Thymus (tissue), 11 donors: ENCODE measurements around the gene EHD1. TPM values are rescaled to one million over a fixed set of nuclear protein-coding genes. Genes with fewer than 3 reads are reported as not detected.

Experiments used
- DNase-seq, 9 donors: peaks; one replicate each; pipeline ENCODE4 v3.0.0-alpha.2; 2013; ENCODE audit warnings: low spot score in 9 of 9, low read depth in 6 of 9, missing footprints in 1 of 9
- H3K27ac ChIP-seq, 2 donors: one replicate each; pipeline ENCODE4 v1.5.1; 2013; ENCODE audit warnings: control low read depth in 1 of 2, low read depth in 1 of 2, low read length in 1 of 2, mild to moderate bottlenecking in 1 of 2, moderate library complexity in 1 of 2
- H3K27me3 ChIP-seq, 2 donors: one replicate each; pipeline ENCODE4 v1.5.1; 2013; ENCODE audit warnings: low read length in 1 of 2; ENCODE audit not compliant: control insufficient read depth in 2 of 2, insufficient read depth in 1 of 2
- H3K36me3 ChIP-seq, 2 donors: one replicate each; pipeline ENCODE4 v1.5.1; 2013; ENCODE audit warnings: low read length in 1 of 2, mild to moderate bottlenecking in 1 of 2, moderate library complexity in 1 of 2; ENCODE audit not compliant: control insufficient read depth in 2 of 2, insufficient read depth in 2 of 2
- H3K4me1 ChIP-seq, 2 donors: one replicate each; pipeline ENCODE4 v1.5.1; 2013; ENCODE audit warnings: low read length in 2 of 2; ENCODE audit not compliant: control insufficient read depth in 2 of 2, insufficient read depth in 2 of 2
- H3K4me3 ChIP-seq, 2 donors: one replicate each; pipeline ENCODE4 v1.5.1; 2013; ENCODE audit warnings: low read length in 2 of 2, control low read depth in 1 of 2, mild to moderate bottlenecking in 1 of 2
- H3K9me3 ChIP-seq, 2 donors: one replicate each; pipeline ENCODE4 v1.5.1; 2013; ENCODE audit warnings: low read length in 1 of 2, mild to moderate bottlenecking in 1 of 2; ENCODE audit not compliant: control insufficient read depth in 2 of 2, insufficient read depth in 1 of 2
- WGBS: extraction: QIAGEN DNeasy Blood & Tissue Kit; methylation state at CpG from one replicate; pipeline ENCODE4 v1.1.7; 2013; 5-methylcytosine and 5-hydroxymethylcytosine counted together
- polyA plus RNA-seq: library from polyadenylated mRNA; stranded (reverse); fragments of 200-250 nt; gene quantifications from one replicate; pipeline ENCODE4 v1.2.3, GENCODE V29; 2013
- total RNA-seq: library from RNA; stranded (reverse); fragments of 120-200 nt; gene quantifications from one replicate; pipeline ENCODE4 v1.2.4, GENCODE V29; 2013
- donor health status: healthy.

EHD1 gene
- total and polyA plus RNA-seq, 2 donors, result 17.3 to 32.3 TPM

DNA sequence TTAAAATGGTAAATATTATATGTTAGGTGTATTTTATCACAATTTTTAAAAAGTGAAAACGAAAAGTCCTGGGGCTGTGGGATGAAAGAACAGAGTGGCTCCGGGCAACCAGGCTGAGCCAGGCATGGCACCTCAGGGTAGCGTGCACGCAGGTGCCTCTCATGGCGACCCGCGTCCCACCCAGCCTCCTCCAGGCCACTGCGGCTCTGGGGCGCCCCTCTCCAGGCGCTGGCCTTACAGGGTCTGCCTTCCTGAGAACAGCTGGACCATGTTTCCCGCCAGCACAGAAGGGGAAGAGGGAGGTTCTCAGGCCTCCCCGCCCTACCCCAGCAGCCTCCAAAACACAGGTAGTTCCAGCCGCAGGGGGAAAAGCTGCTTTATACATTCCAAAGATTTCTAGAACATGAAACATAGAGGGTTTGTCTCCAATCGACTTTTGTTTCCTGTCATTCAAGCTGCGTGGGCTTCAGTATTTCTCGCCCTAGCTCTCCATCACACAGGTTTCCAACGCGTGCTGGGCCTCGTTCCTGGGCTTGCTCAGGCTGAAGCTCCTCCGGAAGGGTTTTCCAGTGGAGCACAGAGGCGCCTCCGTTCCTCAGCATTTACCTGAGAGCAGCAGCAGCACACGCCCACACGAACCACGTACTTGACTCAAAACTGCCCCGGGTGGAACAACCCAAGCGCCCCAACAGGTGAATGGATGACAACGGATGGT, 10.5 kb downstream of the EHD1 start:
- Histone ChIP-seq H3K4me3 (no peak overlapping the region), H3K27ac (peak overlapping the region; percentile 4 to 67), H3K36me3 (peaks cover 33 to 39% of the 10 kb centered on the region in 2 donors), H3K4me1 (peaks cover 62 to 79% of the 10 kb centered on the region in 2 donors), H3K9me3 (no peaks in the 10 kb centered on the region), H3K27me3 (no peaks in the 10 kb centered on the region)
- WGBS, result 89% methylated on average over 28 of the region's 28 CpGs
- no peak for DNase-seq

DNA sequence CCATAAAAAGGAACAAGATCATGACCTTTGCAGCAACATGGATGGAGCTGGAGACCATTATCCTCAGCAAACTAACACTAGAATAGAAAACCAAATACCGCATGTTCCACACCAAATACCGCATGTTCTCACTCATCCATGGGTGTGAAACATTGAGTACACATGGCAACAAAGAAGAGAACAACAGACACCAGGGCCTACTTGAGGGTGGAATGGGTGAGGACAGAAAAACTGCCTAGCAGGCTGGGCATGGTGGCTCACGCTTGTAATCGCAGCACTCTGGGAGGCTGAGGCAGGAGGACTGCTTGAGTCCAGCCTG, 12.3 kb downstream of the EHD1 start:
- no peak for DNase-seq
- peaks cover 72 to 82% of the 10 kb centered on the region in 2 donors for H3K4me1 ChIP-seq
- no peak overlapping the region for H3K4me3 ChIP-seq
- no peaks in the 10 kb centered on the region for H3K9me3 ChIP-seq
- H3K36me3 ChIP-seq, result peaks cover 17 to 22% of the 10 kb centered on the region in 2 donors
- 99% methylated on average over 4 of the region's 4 CpGs for WGBS
- H3K27ac ChIP-seq, result no peak overlapping the region
- no peaks in the 10 kb centered on the region for H3K27me3 ChIP-seq

- H3K27ac ChIP-seq, result peak overlapping the region; percentile 79 to 86
- 96% methylated on average over 15 of the region's 15 CpGs for WGBS
- no peaks in the 10 kb centered on the region for H3K27me3 ChIP-seq
- no peaks in the 10 kb centered on the region for H3K9me3 ChIP-seq
- DNase-seq, result no peak
- H3K4me1 ChIP-seq, result peaks cover 68 to 82% of the 10 kb centered on the region in 2 donors
- H3K4me3 ChIP-seq, result no peak overlapping the region
- H3K36me3 ChIP-seq, result peaks cover 11 to 16% of the 10 kb centered on the region in 2 donors
Measured at GRCh38 chr11:64865286-64866172, 12.9 kb downstream of the EHD1 start.

DNA sequence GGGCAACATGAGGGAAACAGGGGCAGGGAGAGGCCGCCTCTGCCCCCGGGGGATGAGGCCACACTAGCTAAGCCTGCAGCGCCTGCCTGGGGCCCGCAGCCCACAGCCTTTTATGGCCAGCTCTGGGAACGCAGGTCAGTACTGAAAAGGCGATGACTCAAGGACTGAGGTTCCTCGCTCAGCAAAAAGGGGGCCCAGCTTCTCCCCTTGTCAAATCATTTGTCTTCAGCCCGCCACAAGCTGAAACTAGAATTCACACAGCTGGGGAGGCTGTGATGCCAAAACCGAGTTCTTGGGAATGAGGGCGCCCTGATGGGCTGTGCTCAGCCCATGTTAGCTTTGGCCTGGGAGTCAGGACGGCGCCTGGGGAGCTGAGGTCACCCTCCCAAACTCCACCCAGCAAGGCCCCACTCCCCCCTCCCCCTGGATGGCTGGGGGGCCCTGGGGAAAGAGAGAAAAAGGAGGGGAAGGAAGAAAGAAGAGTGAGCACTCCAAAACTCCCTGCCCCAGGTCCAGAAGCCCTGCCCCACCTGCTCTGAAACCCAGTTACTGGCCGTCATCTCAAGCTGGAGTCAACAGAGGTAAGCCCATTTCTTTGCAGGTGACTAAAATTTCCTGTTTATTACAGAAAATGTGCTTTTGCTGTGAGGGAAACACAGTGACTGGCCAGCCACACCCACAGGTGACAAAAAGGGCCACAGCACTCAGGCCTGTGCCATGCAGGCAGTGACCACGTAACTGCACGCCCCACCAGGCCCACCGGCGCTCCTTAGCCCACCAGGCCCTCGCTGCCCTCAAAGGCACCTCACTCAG, 13.7 kb downstream of the EHD1 start:
- H3K9me3 ChIP-seq, result no peaks in the 10 kb centered on the region
- H3K4me1 ChIP-seq, result peaks cover 68 to 82% of the 10 kb centered on the region in 2 donors
- H3K27me3 ChIP-seq, result no peaks in the 10 kb centered on the region
- no peak overlapping the region for H3K4me3 ChIP-seq
- DNase-seq, result no peak
- H3K36me3 ChIP-seq, result peaks cover 14 to 16% of the 10 kb centered on the region in 2 donors
- peak overlapping the region; percentile 79 to 86 for H3K27ac ChIP-seq
- 83% methylated on average over 18 of the region's 18 CpGs for WGBS

- Histone ChIP-seq H3K4me1 (peaks cover 68 to 82% of the 10 kb centered on the region in 2 donors), H3K36me3 (peaks cover 16 to 17% of the 10 kb centered on the region in 2 donors), H3K9me3 (no peaks in the 10 kb centered on the region), H3K4me3 (no peak overlapping the region), H3K27me3 (no peaks in the 10 kb centered on the region), H3K27ac (peak overlapping the region; percentile 79 to 86)
- DNase-seq, result no peak
- WGBS, result 81% methylated on average over 9 of the region's 9 CpGs
Measured at GRCh38 chr11:64864135-64864472, 14.3 kb downstream of the EHD1 start.

DNA sequence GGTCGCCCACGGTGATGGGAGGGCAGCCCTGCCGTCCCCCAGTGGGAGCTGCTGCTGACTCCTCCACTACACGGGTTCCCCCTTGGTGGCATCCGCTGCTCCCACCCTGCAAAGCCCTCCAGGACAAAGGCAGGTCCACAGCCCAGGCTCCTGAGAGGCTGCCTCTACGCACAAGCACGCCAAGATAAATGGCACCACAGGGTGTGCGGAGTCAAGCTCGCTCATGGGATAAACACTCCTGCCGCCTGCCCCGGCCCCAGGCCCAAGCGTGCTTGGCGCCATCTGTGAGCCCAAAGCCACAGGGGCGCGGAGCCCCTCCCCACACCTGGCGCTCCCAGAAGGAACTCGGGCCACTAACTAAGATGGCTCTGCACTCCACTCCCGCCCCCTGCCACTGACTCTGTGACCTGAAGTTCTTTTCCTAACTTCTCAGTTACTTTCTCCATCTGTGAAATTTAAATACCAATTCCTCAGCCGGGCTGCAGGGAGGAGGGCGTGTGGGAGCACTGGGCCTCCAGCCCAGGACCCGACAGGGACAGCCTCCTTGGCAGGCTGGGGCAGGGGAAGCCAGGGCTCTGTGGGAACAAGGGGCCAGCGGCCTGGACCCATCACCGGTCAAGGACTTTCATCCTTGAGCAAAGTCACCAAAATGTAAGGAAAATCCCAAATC, 14.9 kb downstream of the EHD1 start:
- peak overlapping the region; percentile 79 to 86 for H3K27ac ChIP-seq
- WGBS, result 89% methylated on average over 23 of the region's 23 CpGs
- H3K9me3 ChIP-seq, result no peaks in the 10 kb centered on the region
- H3K4me1 ChIP-seq, result peaks cover 68 to 82% of the 10 kb centered on the region in 2 donors
- no peaks in the 10 kb centered on the region for H3K27me3 ChIP-seq
- H3K36me3 ChIP-seq, result peaks cover 14 to 18% of the 10 kb centered on the region in 2 donors
- no peak for DNase-seq
- H3K4me3 ChIP-seq, result no peak overlapping the region

GRCh38 chr11:64862987-64863390, 15.4 kb downstream of the EHD1 start:
- Histone ChIP-seq H3K9me3 (no peaks in the 10 kb centered on the region), H3K4me1 (peaks cover 65 to 82% of the 10 kb centered on the region in 2 donors), H3K36me3 (peaks cover 12 to 20% of the 10 kb centered on the region in 2 donors), H3K27ac (peak overlapping the region; percentile 72 to 86), H3K27me3 (no peaks in the 10 kb centered on the region), H3K4me3 (no peak overlapping the region)
- WGBS, result 90% methylated on average over 9 of the region's 9 CpGs
- DNase-seq, result no peak

DNA sequence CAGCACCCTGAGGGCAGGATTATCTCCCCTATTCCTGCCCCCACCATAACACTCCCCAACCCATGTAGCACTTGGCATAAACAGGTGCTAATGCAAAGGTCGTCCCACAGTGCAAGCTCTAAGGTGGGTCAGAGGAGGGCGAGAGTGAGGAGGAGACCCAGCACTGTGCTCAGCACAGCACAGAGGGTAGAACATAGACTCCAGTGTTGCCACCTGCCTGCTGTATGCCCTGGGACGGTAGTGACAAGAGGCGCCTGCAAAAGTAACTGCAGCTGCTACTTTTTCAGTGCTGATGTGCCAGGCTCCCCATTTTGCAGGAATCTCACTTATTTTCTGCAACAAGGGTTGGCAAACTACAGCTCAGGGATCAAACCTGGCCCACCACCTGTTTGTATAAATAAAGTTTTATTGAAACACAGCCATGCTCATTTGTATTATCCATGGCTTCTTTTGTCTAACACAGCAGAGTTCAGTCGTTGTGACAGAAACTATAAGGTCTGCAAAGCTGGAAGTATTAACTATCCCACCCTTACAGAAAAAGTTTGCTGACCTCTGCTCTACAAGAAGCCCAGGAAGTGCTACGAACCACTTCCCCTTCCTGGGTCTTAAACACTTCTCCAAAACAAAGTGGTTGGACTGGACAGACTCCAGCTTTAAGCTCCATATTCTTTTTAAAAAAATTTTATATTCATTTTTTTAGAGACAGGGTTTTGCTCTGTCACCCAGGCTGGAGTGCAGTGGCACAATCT, 17.0 kb downstream of the EHD1 start:
- H3K4me3 ChIP-seq, result no peak overlapping the region
- H3K36me3 ChIP-seq, result peaks cover 23 to 24% of the 10 kb centered on the region in 2 donors
- peak in 1 of 9 donors; percentile 69 for DNase-seq
- peaks cover 65 to 92% of the 10 kb centered on the region in 2 donors for H3K4me1 ChIP-seq
- H3K27ac ChIP-seq, result peak overlapping the region; percentile 86 to 89
- H3K27me3 ChIP-seq, result no peaks in the 10 kb centered on the region
- H3K9me3 ChIP-seq, result no peaks in the 10 kb centered on the region
- WGBS, result 50% methylated on average over 6 of the region's 6 CpGs
